WTC11 (cell line): ENCODE results near the gene AGAP5.

Experiments used
- GABPB1 ChIP-seq: sonication (generic); formaldehyde crosslinking; IDR thresholded peaks from 2 replicates; pipeline ENCODE4 v1.8.1; 2023; ENCODE audit warnings: mild to moderate bottlenecking, missing genetic modification reagents
- NR3C1 ChIP-seq: sonication (generic); formaldehyde crosslinking; conservative IDR thresholded peaks from 2 replicates; pipeline ENCODE4 v1.8.1; 2023; ENCODE audit warnings: low read depth, mild to moderate bottlenecking, missing genetic modification reagents
- SMAD3 ChIP-seq: sonication (generic); formaldehyde crosslinking; IDR thresholded peaks from 2 replicates; pipeline ENCODE4 v1.8.0; 2022; ENCODE audit warnings: missing genetic modification reagents, mild to moderate bottlenecking, borderline replicate concordance
- STAT6 ChIP-seq: sonication (generic); formaldehyde crosslinking; conservative IDR thresholded peaks from 2 replicates; pipeline ENCODE4 v1.8.1; 2023; ENCODE audit warnings: mild to moderate bottlenecking, low read depth, missing genetic modification reagents, moderate library complexity
- ZNF232 ChIP-seq: sonication (generic); formaldehyde crosslinking; IDR thresholded peaks from 2 replicates; pipeline ENCODE4 v1.8.0; 2022; ENCODE audit warnings: mild to moderate bottlenecking, missing genetic modification reagents
- ZNF263 ChIP-seq: sonication (generic); formaldehyde crosslinking; IDR thresholded peaks from 2 replicates; pipeline ENCODE4 v1.8.1; 2022; ENCODE audit warnings: low read depth, mild to moderate bottlenecking, moderate library complexity, missing genetic modification reagents
- ZNF423 ChIP-seq: fragments of 250-450 bp; sonication (Bioruptor Pico); IDR thresholded peaks from 2 replicates; pipeline ENCODE4 v2.1.2; 2022; ENCODE audit warnings: mild to moderate bottlenecking, moderate library complexity
- TF ChIP-seq, protein P1 (sequence below): fragments of 200-600 bp; IDR thresholded peaks from 2 replicates; pipeline ENCODE4 v1.8.0; 2022; ENCODE audit warnings: antibody characterized with exemption
- TF ChIP-seq, protein P2 (sequence below): sonication (generic); formaldehyde crosslinking; IDR thresholded peaks from 2 replicates; pipeline ENCODE4 v1.8.0; 2022; ENCODE audit warnings: mild to moderate bottlenecking, missing genetic modification reagents

DNA sequence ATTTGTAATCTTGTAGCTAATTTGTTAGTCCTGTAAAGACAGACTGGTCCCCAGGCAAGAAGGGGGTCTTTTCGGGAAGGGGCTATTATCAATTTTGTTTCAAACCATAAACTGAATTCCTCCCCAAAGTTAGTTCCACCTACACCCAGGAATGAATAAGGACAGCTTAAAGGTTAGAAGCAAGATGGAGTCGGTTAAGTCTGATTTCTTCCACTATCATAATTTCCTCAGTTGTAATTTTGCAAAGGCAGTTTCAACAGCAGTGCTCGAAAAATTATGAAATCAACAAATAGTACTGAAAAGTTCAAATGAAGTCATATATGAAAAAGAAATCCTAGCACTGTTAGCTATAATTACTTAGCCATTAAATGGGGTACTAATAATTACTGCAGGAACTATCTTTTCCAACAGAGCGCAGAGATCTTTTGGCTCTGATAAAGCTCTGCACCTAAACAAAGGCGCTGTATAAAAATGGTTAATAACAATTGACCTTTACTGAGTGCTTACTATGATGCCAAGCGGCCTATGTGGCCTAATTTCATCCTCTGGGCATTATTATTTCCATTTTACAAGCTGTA, 45.5 kb upstream of the AGAP5 start:
- no peak for TF ChIP-seq NR3C1 (CRISPR knock-in tag)
- TF ChIP-seq SMAD3 (CRISPR knock-in tag) = no peak
- no peak for TF ChIP-seq ZNF232 (CRISPR knock-in tag)
- TF ChIP-seq, protein P1, sequence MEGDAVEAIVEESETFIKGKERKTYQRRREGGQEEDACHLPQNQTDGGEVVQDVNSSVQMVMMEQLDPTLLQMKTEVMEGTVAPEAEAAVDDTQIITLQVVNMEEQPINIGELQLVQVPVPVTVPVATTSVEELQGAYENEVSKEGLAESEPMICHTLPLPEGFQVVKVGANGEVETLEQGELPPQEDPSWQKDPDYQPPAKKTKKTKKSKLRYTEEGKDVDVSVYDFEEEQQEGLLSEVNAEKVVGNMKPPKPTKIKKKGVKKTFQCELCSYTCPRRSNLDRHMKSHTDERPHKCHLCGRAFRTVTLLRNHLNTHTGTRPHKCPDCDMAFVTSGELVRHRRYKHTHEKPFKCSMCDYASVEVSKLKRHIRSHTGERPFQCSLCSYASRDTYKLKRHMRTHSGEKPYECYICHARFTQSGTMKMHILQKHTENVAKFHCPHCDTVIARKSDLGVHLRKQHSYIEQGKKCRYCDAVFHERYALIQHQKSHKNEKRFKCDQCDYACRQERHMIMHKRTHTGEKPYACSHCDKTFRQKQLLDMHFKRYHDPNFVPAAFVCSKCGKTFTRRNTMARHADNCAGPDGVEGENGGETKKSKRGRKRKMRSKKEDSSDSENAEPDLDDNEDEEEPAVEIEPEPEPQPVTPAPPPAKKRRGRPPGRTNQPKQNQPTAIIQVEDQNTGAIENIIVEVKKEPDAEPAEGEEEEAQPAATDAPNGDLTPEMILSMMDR = no peak
- no peak for TF ChIP-seq ZNF423 (CRISPR knock-in tag)
- TF ChIP-seq ZNF263 (CRISPR knock-in tag) = no peak
- TF ChIP-seq GABPB1 = no peak
- TF ChIP-seq, protein P2, sequence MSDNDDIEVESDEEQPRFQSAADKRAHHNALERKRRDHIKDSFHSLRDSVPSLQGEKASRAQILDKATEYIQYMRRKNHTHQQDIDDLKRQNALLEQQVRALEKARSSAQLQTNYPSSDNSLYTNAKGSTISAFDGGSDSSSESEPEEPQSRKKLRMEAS = no peak
- no peak for TF ChIP-seq STAT6 (CRISPR knock-in tag)
